Neuronal stem cell (in vitro differentiated cells): ENCODE data around the gene SRRT.

Experiments used
- DNase-seq: peaks from one replicate; pipeline ENCODE4 v3.0.0-alpha.2; 2013; ENCODE audit warnings: low spot score
- H2AFZ ChIP-seq: one replicate; pipeline ENCODE4 v1.6.1; 2013; ENCODE audit warnings: mild to moderate bottlenecking, low read length, inconsistent platforms
- H2AK5ac ChIP-seq: 2 replicates; pipeline ENCODE4 v1.6.1; 2013; ENCODE audit warnings: low read depth, mild to moderate bottlenecking, inconsistent platforms, low read length, moderate library complexity, mixed read lengths
- H2BK120ac ChIP-seq: 2 replicates; pipeline ENCODE4 v1.6.1; 2013; ENCODE audit warnings: low read depth, mild to moderate bottlenecking, inconsistent platforms, low read length, moderate library complexity, mixed read lengths
- H2BK12ac ChIP-seq: one replicate; pipeline ENCODE4 v1.6.1; 2013; ENCODE audit warnings: low read length, inconsistent platforms
- H2BK15ac ChIP-seq: 2 replicates; pipeline ENCODE4 v1.6.1; 2013; ENCODE audit warnings: mild to moderate bottlenecking, low read length, inconsistent platforms, mixed read lengths
- H2BK5ac ChIP-seq: one replicate; pipeline ENCODE4 v1.6.1; 2013; ENCODE audit warnings: inconsistent platforms, mild to moderate bottlenecking, low read length, moderate library complexity
- H3K14ac ChIP-seq: one replicate; pipeline ENCODE4 v1.6.1; 2013; ENCODE audit warnings: low read length, inconsistent platforms
- H3K18ac ChIP-seq: 2 replicates; pipeline ENCODE4 v1.6.1; 2013; ENCODE audit warnings: low read length, inconsistent platforms
- H3K23ac ChIP-seq: 2 replicates; pipeline ENCODE4 v1.6.1; 2013; ENCODE audit warnings: low read depth, mild to moderate bottlenecking, mixed read lengths, low read length, inconsistent platforms; ENCODE audit not compliant: poor library complexity
- H3K27ac ChIP-seq: replicated peaks from 3 replicates; pipeline ENCODE4 v1.5.1; 2013; ENCODE audit warnings: low read length, inconsistent platforms
- H3K27me3 ChIP-seq, 3 experiments: 2 replicates each; pipeline ENCODE4 v1.6.1; 2013; ENCODE audit warnings: low read length in 3 of 3, mild to moderate bottlenecking in 2 of 3, inconsistent platforms in 1 of 3, low read depth in 1 of 3, mixed read lengths in 1 of 3, moderate library complexity in 1 of 3; ENCODE audit not compliant: control insufficient read depth in 3 of 3, insufficient read depth in 3 of 3
- H3K36me3 ChIP-seq, 2 donors: replicated peaks in 1 of 2; 2 replicates each; pipeline ENCODE4 v1.6.1; 2013; ENCODE audit warnings: low read length in 2 of 2; ENCODE audit not compliant: control insufficient read depth in 2 of 2, insufficient read depth in 2 of 2
- H3K4ac ChIP-seq: 2 replicates; pipeline ENCODE4 v1.6.1; 2013; ENCODE audit warnings: inconsistent platforms, mild to moderate bottlenecking, low read length, moderate library complexity
- H3K4me1 ChIP-seq, 2 donors: 1 replicate in 1 of 2; 2 replicates in 1 of 2; pipeline ENCODE4 v1.6.1; 2013; ENCODE audit warnings: low read length in 2 of 2, low read depth in 1 of 2; ENCODE audit not compliant: control insufficient read depth in 2 of 2, insufficient read depth in 1 of 2
- H3K4me2 ChIP-seq: one replicate; pipeline ENCODE4 v1.6.1; 2013; ENCODE audit warnings: mild to moderate bottlenecking, low read length, inconsistent platforms; ENCODE audit not compliant: insufficient read depth, poor library complexity, severe bottlenecking
- H3K4me3 ChIP-seq, 2 donors: 2 replicates each; pipeline ENCODE4 v1.5.1; 2013; ENCODE audit warnings: low read length in 2 of 2, mild to moderate bottlenecking in 2 of 2, inconsistent platforms in 1 of 2, moderate library complexity in 1 of 2
- H3K79me1 ChIP-seq: one replicate; pipeline ENCODE4 v1.6.1; 2013; ENCODE audit warnings: low read depth, mild to moderate bottlenecking, inconsistent platforms, low read length, moderate library complexity
- H3K9ac ChIP-seq: one replicate; pipeline ENCODE4 v1.6.1; 2013; ENCODE audit warnings: mild to moderate bottlenecking, low read depth, low read length, inconsistent platforms; ENCODE audit not compliant: poor library complexity
- H3K9me3 ChIP-seq, 2 donors: replicated peaks in 1 of 2; 2 replicates each; pipeline versions ENCODE3 to v1.6.1; 2013; ENCODE audit warnings: low read length in 2 of 2, mild to moderate bottlenecking in 2 of 2, inconsistent platforms in 1 of 2, low read depth in 1 of 2, mixed read lengths in 1 of 2, moderate library complexity in 1 of 2; ENCODE audit not compliant: control insufficient read depth in 2 of 2, insufficient read depth in 1 of 2
- H4K8ac ChIP-seq: one replicate; pipeline ENCODE4 v1.6.1; 2013; ENCODE audit warnings: low read depth, mild to moderate bottlenecking, inconsistent platforms, low read length, moderate library complexity
- H4K91ac ChIP-seq: one replicate; pipeline ENCODE4 v1.6.1; 2013; ENCODE audit warnings: low read length, low read depth, mild to moderate bottlenecking, inconsistent platforms; ENCODE audit not compliant: poor library complexity
- WGBS, 2 donors: extraction: QIAGEN DNeasy Blood & Tissue Kit; methylation state at CpG; one replicate each; pipeline ENCODE4 v1.1.7; 2013; ENCODE audit warnings: missing lambda C conversion rate in 2 of 2, mixed read lengths in 1 of 2; ENCODE audit not compliant: insufficient read length in 2 of 2, insufficient replicate concordance in 1 of 2; ENCODE audit errors: extremely low coverage in 2 of 2; 5-methylcytosine and 5-hydroxymethylcytosine counted together

The SRRT gene

GRCh38 chr7:100837099-100837836 is 37.6 kb upstream of the SRRT start:
- peak; percentile 87 for DNase-seq
- Histone ChIP-seq H3K14ac (no peak overlapping the region), H3K27me3 (no peaks in the 10 kb centered on the region), H4K8ac (no peak overlapping the region), H2BK15ac (peak overlapping the region; percentile 5), H3K4me1 (peaks cover 15 to 25% of the 10 kb centered on the region in 2 donors), H3K9ac (peak overlapping the region; percentile 79), H2AFZ (peak overlapping the region; percentile 95), H2AK5ac (peak overlapping the region; percentile 59), H3K9me3 (no peaks in the 10 kb centered on the region), H3K79me1 (no peaks in the 10 kb centered on the region), H3K27ac (peak overlapping the region; percentile 95), H3K18ac (peak overlapping the region; percentile 85), H4K91ac (no peak overlapping the region), H3K4me2 (peak overlapping the region; percentile 50), H3K36me3 (no peaks in the 10 kb centered on the region), H2BK120ac (no peak overlapping the region), H3K23ac (peak overlapping the region; percentile 47), H3K4me3 (peak overlapping the region; percentile 57 to 71), H2BK5ac (peak overlapping the region; percentile 16), H2BK12ac (peak overlapping the region; percentile 2), H3K4ac (no peak overlapping the region)
- WGBS, 2 donors, result no CpG with 5 or more reads among the region's 37 CpGs

GRCh38 chr7:100839361-100839760 is 35.5 kb upstream of the SRRT start:
- Histone ChIP-seq H3K4ac (no peak overlapping the region), H4K8ac (no peak overlapping the region), H2AFZ (no peak overlapping the region), H4K91ac (no peak overlapping the region), H3K9ac (no peak overlapping the region), H3K4me3 (no peak overlapping the region), H3K4me2 (no peak overlapping the region), H2AK5ac (no peak overlapping the region), H2BK12ac (no peak overlapping the region), H2BK120ac (no peak overlapping the region), H2BK5ac (peak overlapping the region; percentile 24), H3K14ac (peak overlapping the region; percentile 71), H3K36me3 (no peaks in the 10 kb centered on the region), H3K4me1 (peaks cover 15 to 25% of the 10 kb centered on the region in 2 donors), H2BK15ac (peak overlapping the region; percentile 43), H3K27me3 (no peaks in the 10 kb centered on the region), H3K27ac (no peak overlapping the region), H3K18ac (no peak overlapping the region), H3K79me1 (no peaks in the 10 kb centered on the region), H3K23ac (peak overlapping the region; percentile 43), H3K9me3 (no peaks in the 10 kb centered on the region)
- no CpG with 5 or more reads among the region's 18 CpGs for WGBS, 2 donors
- DNase-seq, result no peak

GRCh38 chr7:100840470-100841100 is 34.3 kb upstream of the SRRT start:
- no peak overlapping the region for H2AK5ac ChIP-seq
- no peak for DNase-seq
- no CpG with 5 or more reads among the region's 8 CpGs for WGBS, 2 donors
- no peak overlapping the region for H2BK12ac ChIP-seq
- H3K18ac ChIP-seq, result no peak overlapping the region
- no peaks in the 10 kb centered on the region for H3K9me3 ChIP-seq
- no peak overlapping the region for H2BK5ac ChIP-seq
- H2BK120ac ChIP-seq, result no peak overlapping the region
- H3K4ac ChIP-seq, result no peak overlapping the region
- no peak overlapping the region for H3K4me2 ChIP-seq
- no peak overlapping the region for H4K8ac ChIP-seq
- no peaks in the 10 kb centered on the region for H3K79me1 ChIP-seq
- H4K91ac ChIP-seq, result no peak overlapping the region
- peak overlapping the region; percentile 36 for H3K27ac ChIP-seq
- no peak overlapping the region for H2BK15ac ChIP-seq
- peak overlapping the region in 1 of 2 donors; percentile 14 for H3K4me3 ChIP-seq
- H3K27me3 ChIP-seq, result no peaks in the 10 kb centered on the region
- H3K23ac ChIP-seq, result no peak overlapping the region
- peaks cover 14 to 24% of the 10 kb centered on the region in 2 donors for H3K4me1 ChIP-seq
- no peaks in the 10 kb centered on the region for H3K36me3 ChIP-seq
- no peak overlapping the region for H3K14ac ChIP-seq
- no peak overlapping the region for H3K9ac ChIP-seq
- H2AFZ ChIP-seq, result peak overlapping the region; percentile 95

GRCh38 chr7:100847360-100847759 is 27.5 kb upstream of the SRRT start:
- Histone ChIP-seq H2AFZ (no peak overlapping the region), H3K27ac (no peak overlapping the region), H2AK5ac (no peak overlapping the region), H3K23ac (no peak overlapping the region), H3K36me3 (no peaks in the 10 kb centered on the region), H3K4me1 (peaks cover 1 to 2% of the 10 kb centered on the region in 2 donors), H3K4ac (no peak overlapping the region), H4K91ac (no peak overlapping the region), H3K9ac (no peak overlapping the region), H2BK120ac (no peak overlapping the region), H3K79me1 (no peaks in the 10 kb centered on the region), H3K14ac (no peak overlapping the region), H3K27me3 (no peaks in the 10 kb centered on the region), H3K4me2 (no peak overlapping the region), H3K4me3 (no peak overlapping the region), H2BK15ac (no peak overlapping the region), H4K8ac (no peak overlapping the region), H2BK12ac (no peak overlapping the region), H2BK5ac (no peak overlapping the region), H3K18ac (no peak overlapping the region), H3K9me3 (no peaks in the 10 kb centered on the region)
- DNase-seq, result no peak
- WGBS, 2 donors, result no CpG with 5 or more reads among the region's 4 CpGs
